D721Med (cell line): ENCODE data around the gene HPCA.
A peak's percentile ranks its signal among the peaks of the same experiment; 100 is the strongest.

Experiments
- DNase-seq: peaks from one replicate; pipeline ENCODE4 v3.0.0; 2011; ENCODE audit warnings: low spot score; ENCODE audit not compliant: insufficient read length
- FAIRE-seq: peaks from 2 replicates; lab custom pipeline; 2011; peaks lifted over from hg19 to GRCh38; lab: Jason Lieb, UNC
- TF ChIP-seq, protein P1 (sequence below): IDR thresholded peaks from 2 replicates; pipeline ENCODE4 v1.5.1; 2012; ENCODE audit warnings: mild to moderate bottlenecking, control low read depth; ENCODE audit not compliant: insufficient read depth; ENCODE audit errors: missing control alignments

The HPCA gene

DNA sequence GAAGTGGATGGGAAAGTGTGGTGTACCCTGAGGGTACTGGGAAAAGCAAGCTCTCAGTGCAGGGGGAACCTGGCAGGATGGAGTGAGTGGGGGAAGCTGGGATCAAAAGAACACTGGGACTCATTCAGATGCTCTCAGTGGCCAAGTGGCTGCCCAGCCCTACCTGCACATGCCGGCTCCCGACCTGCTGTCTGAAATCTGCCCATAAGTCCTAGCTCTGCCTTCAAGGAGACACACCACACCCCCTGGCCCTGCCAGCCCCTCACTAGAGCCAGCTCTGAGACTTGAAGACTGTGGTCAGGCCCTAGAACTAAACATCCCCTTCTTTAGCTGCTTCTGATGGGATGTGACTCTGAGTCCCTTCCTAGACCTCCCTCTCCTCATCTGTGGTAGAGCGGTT, 12.7 kb downstream of the HPCA start:
- TF ChIP-seq, protein P1, sequence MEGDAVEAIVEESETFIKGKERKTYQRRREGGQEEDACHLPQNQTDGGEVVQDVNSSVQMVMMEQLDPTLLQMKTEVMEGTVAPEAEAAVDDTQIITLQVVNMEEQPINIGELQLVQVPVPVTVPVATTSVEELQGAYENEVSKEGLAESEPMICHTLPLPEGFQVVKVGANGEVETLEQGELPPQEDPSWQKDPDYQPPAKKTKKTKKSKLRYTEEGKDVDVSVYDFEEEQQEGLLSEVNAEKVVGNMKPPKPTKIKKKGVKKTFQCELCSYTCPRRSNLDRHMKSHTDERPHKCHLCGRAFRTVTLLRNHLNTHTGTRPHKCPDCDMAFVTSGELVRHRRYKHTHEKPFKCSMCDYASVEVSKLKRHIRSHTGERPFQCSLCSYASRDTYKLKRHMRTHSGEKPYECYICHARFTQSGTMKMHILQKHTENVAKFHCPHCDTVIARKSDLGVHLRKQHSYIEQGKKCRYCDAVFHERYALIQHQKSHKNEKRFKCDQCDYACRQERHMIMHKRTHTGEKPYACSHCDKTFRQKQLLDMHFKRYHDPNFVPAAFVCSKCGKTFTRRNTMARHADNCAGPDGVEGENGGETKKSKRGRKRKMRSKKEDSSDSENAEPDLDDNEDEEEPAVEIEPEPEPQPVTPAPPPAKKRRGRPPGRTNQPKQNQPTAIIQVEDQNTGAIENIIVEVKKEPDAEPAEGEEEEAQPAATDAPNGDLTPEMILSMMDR, result no peak
- FAIRE-seq (no peak), DNase-seq (no peak)

DNA sequence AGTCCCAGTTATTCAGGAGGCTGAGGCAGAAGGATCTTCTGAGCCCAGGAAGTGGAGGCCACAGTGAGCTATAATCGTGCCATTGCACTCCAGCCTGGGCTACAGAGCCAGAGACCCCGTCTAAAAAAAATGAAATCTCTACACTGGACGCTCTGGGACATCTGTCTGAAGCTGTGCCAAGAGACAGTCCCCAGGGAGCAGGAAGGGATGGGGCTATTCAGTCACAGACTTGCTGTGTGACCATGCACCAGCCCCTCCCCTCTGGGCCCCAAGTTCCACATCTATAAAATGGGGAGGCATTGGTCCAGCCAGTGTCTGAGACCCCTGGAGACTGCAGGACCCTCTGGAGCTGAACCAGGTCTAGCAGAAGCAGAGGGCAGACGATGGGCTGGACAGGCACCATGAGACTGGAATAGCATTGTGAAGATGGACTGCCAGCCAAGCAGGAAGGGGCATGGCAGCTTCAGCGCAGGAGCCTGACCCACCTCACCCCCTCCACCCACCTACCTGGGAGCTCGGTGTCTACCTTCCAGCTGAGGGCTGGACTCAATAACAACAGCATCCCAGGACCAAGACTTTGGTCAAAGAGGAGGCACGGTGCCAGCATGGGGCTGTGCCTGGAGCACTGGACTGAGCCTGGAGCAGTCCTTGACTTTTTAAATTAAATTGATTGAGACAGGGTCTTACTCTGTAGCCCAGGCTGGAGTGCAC, 13.4 kb downstream of the HPCA start:
- FAIRE-seq, result no peak
- TF ChIP-seq, protein P1, result no peak
- no peak for DNase-seq

DNA sequence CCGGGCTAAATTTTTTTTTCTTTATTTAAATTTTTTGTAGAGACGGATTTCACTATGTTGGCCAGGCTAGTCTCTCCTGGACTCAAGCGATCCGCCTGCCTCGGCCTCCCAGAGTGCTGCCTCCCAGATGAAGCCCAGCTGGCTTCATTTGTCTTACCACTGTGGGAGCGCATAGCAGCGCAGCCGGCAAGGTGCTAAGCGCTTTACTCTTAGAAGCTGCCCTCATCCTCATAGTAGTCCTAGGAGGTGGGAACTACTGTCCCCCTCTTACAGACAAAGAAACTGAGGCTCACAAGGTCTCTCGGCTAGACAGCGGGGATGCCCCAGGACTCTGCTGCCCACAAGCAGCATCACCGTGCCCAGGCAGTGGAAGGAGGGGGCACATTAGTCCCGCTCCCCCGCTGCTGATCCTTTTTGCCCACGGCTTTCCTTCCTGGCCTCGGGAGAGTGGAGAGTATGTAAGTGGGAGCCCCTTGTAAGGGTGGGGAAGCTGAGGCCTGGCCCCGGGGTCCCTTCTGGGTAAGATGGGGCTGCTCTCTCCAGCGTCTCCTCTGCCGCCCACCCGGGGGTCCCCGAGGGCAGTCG, 14.2 kb downstream of the HPCA start:
- TF ChIP-seq, protein P1, result no peak
- FAIRE-seq, result no peak
- no peak for DNase-seq

DNA sequence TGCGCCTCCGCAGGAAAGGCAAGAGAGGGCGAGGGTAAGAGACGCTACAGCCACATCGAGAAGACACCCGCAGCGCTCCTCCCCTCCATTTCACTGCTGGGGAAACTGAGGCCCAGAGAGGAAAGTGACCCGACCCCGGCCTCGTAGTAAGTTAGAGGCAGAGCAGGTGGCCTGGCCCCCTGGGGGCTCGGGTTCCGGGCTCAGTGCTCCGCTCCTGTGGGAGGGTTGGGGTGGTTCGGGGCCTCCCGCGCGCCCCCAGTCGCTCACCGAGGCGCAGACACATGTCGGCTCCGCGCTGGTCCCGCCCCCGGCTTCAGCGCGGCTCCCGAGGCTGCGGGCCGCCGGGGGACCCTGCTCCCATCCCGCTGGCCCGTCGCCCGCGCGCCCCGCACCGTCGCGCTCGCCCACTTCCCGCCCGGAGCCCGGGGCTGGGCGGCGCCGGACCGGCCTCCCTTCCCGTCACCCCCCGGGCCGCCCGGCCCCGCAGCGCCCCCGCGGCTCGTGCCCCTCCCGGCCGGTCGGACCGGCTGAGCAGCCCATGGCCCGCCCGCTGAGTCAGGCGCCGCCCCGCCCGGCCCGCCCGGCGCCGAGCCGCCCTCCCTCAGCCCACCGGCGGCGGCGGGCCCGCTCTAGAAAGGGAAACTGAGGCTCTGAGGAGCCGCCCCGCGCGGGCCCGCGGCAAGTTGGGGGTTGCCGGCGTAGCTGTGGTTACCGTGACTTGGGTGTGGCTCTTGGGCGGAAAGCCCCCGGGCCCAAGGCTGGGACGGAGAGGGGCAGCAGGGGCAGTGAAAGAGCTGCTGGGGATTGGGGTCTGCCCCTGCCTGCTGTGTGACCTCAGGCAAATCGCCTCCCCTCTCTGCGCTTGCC, 14.9 kb downstream of the HPCA start, which contains the start of gene TMEM54:
Gene TMEM54, minus strand, starts transcription at position 434 of the 867 bp plus-strand sequence. Its CDS starts 151 bp downstream, at position 283.
- FAIRE-seq (no peak), DNase-seq (peak; percentile 69)
- TF ChIP-seq, protein P1, result no peak

DNA sequence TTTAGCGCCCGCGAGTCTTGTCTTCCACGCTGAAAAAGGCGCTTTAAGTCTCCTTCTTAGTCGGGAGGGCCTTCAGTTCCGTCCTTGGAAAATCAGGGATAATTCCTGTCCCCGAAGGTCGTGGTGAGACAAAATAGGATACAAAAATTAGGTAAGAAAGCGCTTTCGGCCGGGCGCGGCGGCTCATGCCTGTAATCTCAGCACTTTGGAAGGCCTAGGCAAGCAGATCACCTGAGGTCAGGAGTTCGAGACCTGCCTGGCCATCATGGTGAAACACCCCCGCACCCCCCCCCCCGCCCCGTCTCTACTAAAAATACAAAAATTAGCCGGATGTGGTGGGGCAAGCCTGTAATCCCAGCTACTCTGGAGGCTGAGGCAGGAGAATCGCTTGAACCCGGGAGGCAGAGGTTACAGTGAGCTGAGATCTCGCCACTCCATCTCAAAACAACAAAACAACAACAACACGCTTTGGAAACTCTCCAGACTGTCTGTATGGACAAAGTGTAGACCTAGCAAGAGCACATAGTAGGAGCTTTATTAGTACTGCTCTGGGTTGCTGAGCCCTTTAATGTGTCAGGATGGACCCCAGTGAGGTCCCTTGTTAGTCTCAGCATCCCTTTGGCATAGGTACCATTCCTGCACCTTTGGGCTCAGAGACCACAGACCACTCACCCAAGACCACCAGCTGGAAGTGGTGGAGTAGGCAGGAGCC, 15.7 kb downstream of the HPCA start:
- FAIRE-seq, result no peak
- TF ChIP-seq, protein P1, result no peak
- no peak for DNase-seq

DNA sequence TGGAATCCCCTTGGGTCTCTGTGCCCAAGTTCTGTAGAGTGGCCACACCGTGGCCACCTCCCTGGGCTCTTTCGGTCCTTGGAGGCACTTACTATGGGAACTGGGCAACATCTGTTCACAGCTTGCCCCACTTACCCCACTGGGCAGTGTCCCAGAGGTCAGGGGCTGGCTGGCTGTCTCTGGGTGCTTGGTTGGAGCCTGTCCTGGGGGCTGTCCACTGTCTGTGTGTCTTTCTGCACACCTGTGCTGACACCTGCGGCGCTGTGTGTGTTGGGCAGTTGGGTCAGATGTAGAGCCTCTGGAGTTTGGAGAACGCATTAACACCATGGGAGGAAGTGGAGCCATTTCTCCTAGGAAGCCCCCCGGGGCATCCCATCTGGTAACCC, 16.2 kb downstream of the HPCA start:
- TF ChIP-seq, protein P1, result no peak
- no peak for DNase-seq
- no peak for FAIRE-seq
